ENCODE results near the gene DCLK1.

DCLK1 gene

GRCh38 chr13:35957996-35958395, 173.2 kb downstream of the DCLK1 start:
- Histone ChIP-seq H3K4me1 (ENCODE audit: control insufficient read depth, low read depth, low read length) (no peaks in the 10 kb centered on the region), H3K4me3 (ENCODE audit: low read length) (no peak overlapping the region), H3K27ac (ENCODE audit: low read length) (no peak overlapping the region), H3K9ac (ENCODE audit: low read length) (no peak overlapping the region), H3K9me3 (ENCODE audit: control insufficient read depth, low read depth, low read length) (no peaks in the 10 kb centered on the region), H3K36me3 (ENCODE audit: control insufficient read depth, low read depth, low read length) (no peaks in the 10 kb centered on the region), H3K27me3 (ENCODE audit: control insufficient read depth, insufficient read depth, low read length) (no peaks in the 10 kb centered on the region)

GRCh38 chr13:35957241-35957731, 173.9 kb downstream of the DCLK1 start:
- Histone ChIP-seq H3K4me3 (ENCODE audit: low read length) (no peak overlapping the region), H3K9ac (ENCODE audit: low read length) (no peak overlapping the region), H3K27ac (ENCODE audit: low read length) (no peak overlapping the region), H3K36me3 (ENCODE audit: control insufficient read depth, low read depth, low read length) (no peaks in the 10 kb centered on the region), H3K9me3 (ENCODE audit: control insufficient read depth, low read depth, low read length) (no peaks in the 10 kb centered on the region), H3K27me3 (ENCODE audit: control insufficient read depth, insufficient read depth, low read length) (no peaks in the 10 kb centered on the region), H3K4me1 (ENCODE audit: control insufficient read depth, low read depth, low read length) (no peaks in the 10 kb centered on the region)

GRCh38 chr13:35956074-35956473, 175.1 kb downstream of the DCLK1 start:
- H3K36me3 ChIP-seq (ENCODE audit: control insufficient read depth, low read depth, low read length): no peaks in the 10 kb centered on the region
- H3K9me3 ChIP-seq (ENCODE audit: control insufficient read depth, low read depth, low read length): no peaks in the 10 kb centered on the region
- no peaks in the 10 kb centered on the region for H3K27me3 ChIP-seq (ENCODE audit: control insufficient read depth, insufficient read depth, low read length)
- H3K27ac ChIP-seq (ENCODE audit: low read length): no peak overlapping the region
- H3K4me3 ChIP-seq (ENCODE audit: low read length): no peak overlapping the region
- H3K9ac ChIP-seq (ENCODE audit: low read length): no peak overlapping the region
- H3K4me1 ChIP-seq (ENCODE audit: control insufficient read depth, low read depth, low read length): no peaks in the 10 kb centered on the region

- no peak overlapping the region for H3K27ac ChIP-seq (ENCODE audit: low read length)
- H3K4me1 ChIP-seq (ENCODE audit: control insufficient read depth, low read depth, low read length): no peaks in the 10 kb centered on the region
- H3K4me3 ChIP-seq (ENCODE audit: low read length): no peak overlapping the region
- H3K27me3 ChIP-seq (ENCODE audit: control insufficient read depth, insufficient read depth, low read length): no peaks in the 10 kb centered on the region
- no peak overlapping the region for H3K9ac ChIP-seq (ENCODE audit: low read length)
- no peaks in the 10 kb centered on the region for H3K9me3 ChIP-seq (ENCODE audit: control insufficient read depth, low read depth, low read length)
- H3K36me3 ChIP-seq (ENCODE audit: control insufficient read depth, low read depth, low read length): no peaks in the 10 kb centered on the region
Observed at GRCh38 chr13:35954207-35954560, 177.0 kb downstream of the DCLK1 start.

GRCh38 chr13:35953537-35954206, 177.5 kb downstream of the DCLK1 start:
- no peaks in the 10 kb centered on the region for H3K27me3 ChIP-seq (ENCODE audit: control insufficient read depth, insufficient read depth, low read length)
- H3K36me3 ChIP-seq (ENCODE audit: control insufficient read depth, low read depth, low read length): no peaks in the 10 kb centered on the region
- H3K27ac ChIP-seq (ENCODE audit: low read length): no peak overlapping the region
- H3K4me1 ChIP-seq (ENCODE audit: control insufficient read depth, low read depth, low read length): no peaks in the 10 kb centered on the region
- H3K4me3 ChIP-seq (ENCODE audit: low read length): no peak overlapping the region
- no peak overlapping the region for H3K9ac ChIP-seq (ENCODE audit: low read length)
- no peaks in the 10 kb centered on the region for H3K9me3 ChIP-seq (ENCODE audit: control insufficient read depth, low read depth, low read length)

- Histone ChIP-seq H3K36me3 (ENCODE audit: control insufficient read depth, low read depth, low read length) (no peaks in the 10 kb centered on the region), H3K4me1 (ENCODE audit: control insufficient read depth, low read depth, low read length) (peaks cover 14% of the 10 kb centered on the region), H3K27me3 (ENCODE audit: control insufficient read depth, insufficient read depth, low read length) (no peaks in the 10 kb centered on the region), H3K4me3 (ENCODE audit: low read length) (no peak overlapping the region), H3K9me3 (ENCODE audit: control insufficient read depth, low read depth, low read length) (no peaks in the 10 kb centered on the region), H3K9ac (ENCODE audit: low read length) (no peak overlapping the region), H3K27ac (ENCODE audit: low read length) (no peak overlapping the region)
Observed at GRCh38 chr13:35947315-35947714, 183.9 kb downstream of the DCLK1 start.

GRCh38 chr13:35945368-35945767, 185.8 kb downstream of the DCLK1 start:
- no peaks in the 10 kb centered on the region for H3K36me3 ChIP-seq (ENCODE audit: control insufficient read depth, low read depth, low read length)
- peaks cover 14% of the 10 kb centered on the region for H3K4me1 ChIP-seq (ENCODE audit: control insufficient read depth, low read depth, low read length)
- H3K9ac ChIP-seq (ENCODE audit: low read length): no peak overlapping the region
- H3K27me3 ChIP-seq (ENCODE audit: control insufficient read depth, insufficient read depth, low read length): no peaks in the 10 kb centered on the region
- no peaks in the 10 kb centered on the region for H3K9me3 ChIP-seq (ENCODE audit: control insufficient read depth, low read depth, low read length)
- no peak overlapping the region for H3K27ac ChIP-seq (ENCODE audit: low read length)
- no peak overlapping the region for H3K4me3 ChIP-seq (ENCODE audit: low read length)

- no peaks in the 10 kb centered on the region for H3K9me3 ChIP-seq (ENCODE audit: control insufficient read depth, low read depth, low read length)
- no peaks in the 10 kb centered on the region for H3K27me3 ChIP-seq (ENCODE audit: control insufficient read depth, insufficient read depth, low read length)
- H3K36me3 ChIP-seq (ENCODE audit: control insufficient read depth, low read depth, low read length): no peaks in the 10 kb centered on the region
- H3K27ac ChIP-seq (ENCODE audit: low read length): no peak overlapping the region
- H3K4me1 ChIP-seq (ENCODE audit: control insufficient read depth, low read depth, low read length): peaks cover 1% of the 10 kb centered on the region
- H3K9ac ChIP-seq (ENCODE audit: low read length): no peak overlapping the region
- H3K4me3 ChIP-seq (ENCODE audit: low read length): no peak overlapping the region
Observed at GRCh38 chr13:35941374-35941773, 189.8 kb downstream of the DCLK1 start.

GRCh38 chr13:35940734-35941133, 190.4 kb downstream of the DCLK1 start:
- Histone ChIP-seq H3K9ac (ENCODE audit: low read length) (no peak overlapping the region), H3K27ac (ENCODE audit: low read length) (no peak overlapping the region), H3K4me1 (ENCODE audit: control insufficient read depth, low read depth, low read length) (no peaks in the 10 kb centered on the region), H3K36me3 (ENCODE audit: control insufficient read depth, low read depth, low read length) (no peaks in the 10 kb centered on the region), H3K27me3 (ENCODE audit: control insufficient read depth, insufficient read depth, low read length) (no peaks in the 10 kb centered on the region), H3K9me3 (ENCODE audit: control insufficient read depth, low read depth, low read length) (no peaks in the 10 kb centered on the region), H3K4me3 (ENCODE audit: low read length) (no peak overlapping the region)

- no peaks in the 10 kb centered on the region for H3K4me1 ChIP-seq (ENCODE audit: control insufficient read depth, low read depth, low read length)
- H3K9me3 ChIP-seq (ENCODE audit: control insufficient read depth, low read depth, low read length): peaks cover 5% of the 10 kb centered on the region
- no peak overlapping the region for H3K27ac ChIP-seq (ENCODE audit: low read length)
- H3K36me3 ChIP-seq (ENCODE audit: control insufficient read depth, low read depth, low read length): no peaks in the 10 kb centered on the region
- no peaks in the 10 kb centered on the region for H3K27me3 ChIP-seq (ENCODE audit: control insufficient read depth, insufficient read depth, low read length)
- H3K4me3 ChIP-seq (ENCODE audit: low read length): no peak overlapping the region
- no peak overlapping the region for H3K9ac ChIP-seq (ENCODE audit: low read length)
Observed at GRCh38 chr13:35936246-35936978, 194.8 kb downstream of the DCLK1 start.

- Histone ChIP-seq H3K27me3 (ENCODE audit: control insufficient read depth, insufficient read depth, low read length) (no peaks in the 10 kb centered on the region), H3K9ac (ENCODE audit: low read length) (no peak overlapping the region), H3K36me3 (ENCODE audit: control insufficient read depth, low read depth, low read length) (no peaks in the 10 kb centered on the region), H3K27ac (ENCODE audit: low read length) (no peak overlapping the region), H3K9me3 (ENCODE audit: control insufficient read depth, low read depth, low read length) (peaks cover 5% of the 10 kb centered on the region), H3K4me1 (ENCODE audit: control insufficient read depth, low read depth, low read length) (no peaks in the 10 kb centered on the region), H3K4me3 (ENCODE audit: low read length) (no peak overlapping the region)
Observed at GRCh38 chr13:35930665-35931631, 200.2 kb downstream of the DCLK1 start.
